Osteocyte (in vitro differentiated cells): ENCODE data around the gene UGGT2. TPM values are rescaled to one million over a fixed set of nuclear protein-coding genes. Genes with fewer than 3 reads are reported as not detected.

Experiments
- DNase-seq: peaks from one replicate; pipeline ENCODE4 v3.0.0; 2021; ENCODE audit warnings: mixed read lengths; ENCODE audit not compliant: unreplicated experiment; ENCODE audit errors: extremely low spot score
- H3K27ac Mint-ChIP-seq: one replicate; pipeline ENCODE4 v1.8.0; 2021; ENCODE audit warnings: mild to moderate bottlenecking, mixed read lengths; ENCODE audit not compliant: unreplicated experiment
- H3K27me3 Mint-ChIP-seq: one replicate; pipeline ENCODE4 v1.8.0; 2021; ENCODE audit warnings: mixed read lengths; ENCODE audit not compliant: unreplicated experiment
- H3K36me3 Mint-ChIP-seq: one replicate; pipeline ENCODE4 v1.8.0; 2021; ENCODE audit warnings: mixed read lengths; ENCODE audit not compliant: unreplicated experiment
- H3K4me1 Mint-ChIP-seq: one replicate; pipeline ENCODE4 v1.8.0; 2021; ENCODE audit warnings: mixed read lengths; ENCODE audit not compliant: unreplicated experiment
- H3K4me3 Mint-ChIP-seq: one replicate; pipeline ENCODE4 v1.8.0; 2021; ENCODE audit warnings: mild to moderate bottlenecking, moderate library complexity, mixed read lengths; ENCODE audit not compliant: unreplicated experiment
- H3K9me3 Mint-ChIP-seq: one replicate; pipeline ENCODE4 v1.8.0; 2021; ENCODE audit warnings: mixed read lengths; ENCODE audit not compliant: unreplicated experiment
- total RNA-seq: library from RNA; stranded (reverse); gene quantifications from 2 replicates; pipeline ENCODE4 v1.2.1, GENCODE V29; 2021
- TF ChIP-seq, protein P1 (sequence below): fragments of 200-600 bp; sonication (generic); IDR thresholded peaks from 2 replicates; pipeline ENCODE4 v1.5.0; 2021; ENCODE audit warnings: antibody characterized with exemption, mild to moderate bottlenecking, moderate library complexity

UGGT2 gene
- total RNA-seq, 1 donor from 2014 or later: 34.1 TPM

GRCh38 chr13:95903569-95903968 is 149.6 kb downstream of the UGGT2 start:
- peaks cover 4% of the 10 kb centered on the region for H3K9me3 Mint-ChIP-seq
- TF ChIP-seq, protein P1, sequence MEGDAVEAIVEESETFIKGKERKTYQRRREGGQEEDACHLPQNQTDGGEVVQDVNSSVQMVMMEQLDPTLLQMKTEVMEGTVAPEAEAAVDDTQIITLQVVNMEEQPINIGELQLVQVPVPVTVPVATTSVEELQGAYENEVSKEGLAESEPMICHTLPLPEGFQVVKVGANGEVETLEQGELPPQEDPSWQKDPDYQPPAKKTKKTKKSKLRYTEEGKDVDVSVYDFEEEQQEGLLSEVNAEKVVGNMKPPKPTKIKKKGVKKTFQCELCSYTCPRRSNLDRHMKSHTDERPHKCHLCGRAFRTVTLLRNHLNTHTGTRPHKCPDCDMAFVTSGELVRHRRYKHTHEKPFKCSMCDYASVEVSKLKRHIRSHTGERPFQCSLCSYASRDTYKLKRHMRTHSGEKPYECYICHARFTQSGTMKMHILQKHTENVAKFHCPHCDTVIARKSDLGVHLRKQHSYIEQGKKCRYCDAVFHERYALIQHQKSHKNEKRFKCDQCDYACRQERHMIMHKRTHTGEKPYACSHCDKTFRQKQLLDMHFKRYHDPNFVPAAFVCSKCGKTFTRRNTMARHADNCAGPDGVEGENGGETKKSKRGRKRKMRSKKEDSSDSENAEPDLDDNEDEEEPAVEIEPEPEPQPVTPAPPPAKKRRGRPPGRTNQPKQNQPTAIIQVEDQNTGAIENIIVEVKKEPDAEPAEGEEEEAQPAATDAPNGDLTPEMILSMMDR: no peak
- peaks cover 36% of the 10 kb centered on the region for H3K36me3 Mint-ChIP-seq
- DNase-seq: no peak
- H3K4me1 Mint-ChIP-seq: no peaks in the 10 kb centered on the region
- H3K27me3 Mint-ChIP-seq: no peaks in the 10 kb centered on the region
- no peak overlapping the region for H3K4me3 Mint-ChIP-seq
- no peak overlapping the region for H3K27ac Mint-ChIP-seq

GRCh38 chr13:95902741-95903140 is 150.5 kb downstream of the UGGT2 start:
- TF ChIP-seq, protein P1: no peak
- H3K27me3 Mint-ChIP-seq: no peaks in the 10 kb centered on the region
- H3K4me1 Mint-ChIP-seq: no peaks in the 10 kb centered on the region
- H3K4me3 Mint-ChIP-seq: no peak overlapping the region
- no peak overlapping the region for H3K27ac Mint-ChIP-seq
- H3K36me3 Mint-ChIP-seq: peaks cover 29% of the 10 kb centered on the region
- no peaks in the 10 kb centered on the region for H3K9me3 Mint-ChIP-seq
- no peak for DNase-seq

DNA sequence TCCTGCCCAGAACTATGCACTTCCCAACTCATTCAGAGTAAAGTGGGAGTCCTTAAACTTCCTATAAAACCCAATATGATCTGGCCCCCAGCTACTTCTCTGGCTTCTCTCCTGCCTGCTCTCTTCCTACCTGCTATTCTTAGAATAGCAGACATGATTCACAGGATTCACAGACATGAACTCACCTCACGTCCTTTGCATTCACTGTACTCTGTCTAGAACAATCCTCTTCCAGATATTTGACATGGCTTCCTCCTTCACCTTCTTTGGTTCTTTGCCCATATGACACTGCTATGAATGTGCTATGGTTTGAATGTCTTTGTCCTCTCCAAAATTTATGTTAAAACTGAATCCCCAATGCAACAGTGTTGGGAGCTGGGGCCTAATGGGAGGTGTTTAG is 154.9 kb downstream of the UGGT2 start:
- DNase-seq: no peak
- TF ChIP-seq, protein P1: no peak
- no peaks in the 10 kb centered on the region for H3K9me3 Mint-ChIP-seq
- H3K4me1 Mint-ChIP-seq: peaks cover 6% of the 10 kb centered on the region
- H3K4me3 Mint-ChIP-seq: no peak overlapping the region
- no peak overlapping the region for H3K27ac Mint-ChIP-seq
- H3K27me3 Mint-ChIP-seq: no peaks in the 10 kb centered on the region
- H3K36me3 Mint-ChIP-seq: peaks cover 13% of the 10 kb centered on the region

GRCh38 chr13:95896301-95896700 is 156.9 kb downstream of the UGGT2 start:
- H3K27ac Mint-ChIP-seq: peak overlapping the region; percentile 39

DNA sequence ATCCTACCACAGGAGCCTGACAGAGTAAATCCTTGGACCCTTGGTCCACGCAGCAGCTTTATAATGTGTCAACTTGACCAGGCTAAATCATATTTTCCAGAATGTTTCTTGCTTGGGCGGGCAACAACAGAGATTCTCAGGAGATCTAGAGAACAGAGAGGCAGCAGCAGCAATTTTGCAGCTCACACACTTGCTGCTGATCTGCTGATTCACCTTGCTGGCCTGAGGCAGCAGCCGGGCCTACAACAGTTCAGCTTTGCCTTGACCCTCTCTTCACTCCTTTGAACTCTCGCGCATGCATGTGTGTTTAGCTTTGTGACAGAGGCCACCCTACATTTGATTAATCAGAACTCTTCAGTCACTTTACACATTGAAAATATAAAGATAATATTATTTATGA is 159.3 kb downstream of the UGGT2 start:
- no peak for DNase-seq
- H3K9me3 Mint-ChIP-seq: no peaks in the 10 kb centered on the region
- no peak overlapping the region for H3K4me3 Mint-ChIP-seq
- H3K27me3 Mint-ChIP-seq: no peaks in the 10 kb centered on the region
- TF ChIP-seq, protein P1: no peak
- H3K36me3 Mint-ChIP-seq: peaks cover 8% of the 10 kb centered on the region
- peaks cover 6% of the 10 kb centered on the region for H3K4me1 Mint-ChIP-seq
- no peak overlapping the region for H3K27ac Mint-ChIP-seq

More at GRCh38 chr13:95896301-95896700, 156.9 kb downstream of the UGGT2 start:
- Mint-ChIP-seq H3K9me3 (no peaks in the 10 kb centered on the region), H3K27me3 (no peaks in the 10 kb centered on the region), H3K4me1 (peaks cover 6% of the 10 kb centered on the region), H3K36me3 (peaks cover 6% of the 10 kb centered on the region), H3K4me3 (no peak overlapping the region)
- TF ChIP-seq, protein P1: no peak
- no peak for DNase-seq
